GM12878 (cell line): ENCODE results near the gene PRKN. TPM values are rescaled to one million over a fixed set of nuclear protein-coding genes. Genes with fewer than 3 reads are reported as not detected.

Source experiments
- ATAC-seq: fragments of 200-7000 bp; cut with Tn5 transposase; 3 replicates; pipeline ENCODE4 v1.9.1; 2020; ENCODE audit warnings: mild to moderate bottlenecking, moderate library complexity
- BruUV-seq: library from RNA; stranded (reverse); fragments of 400-500 nt; replicated peaks from 2 replicates; lab custom pipeline; 2021; lab: Mats Ljungman, UMichigan
- CTCF ChIA-PET: fragments of 300-600 bp; sonication (Branson Sonifier 250); formaldehyde crosslinking; extraction: SDS; loops from one replicate; lab custom pipeline; 2021; ENCODE audit warnings: inconsistent platforms; lab: Yijun Ruan, JAX
- POLR2A ChIA-PET: fragments of 350-600 bp; formaldehyde crosslinking; extraction: SDS; loops from one replicate; lab custom pipeline; 2021; ENCODE audit warnings: inconsistent platforms; lab: Charles Lee
- RAD21 ChIA-PET: fragments of 300-600 bp; sonication (Branson Sonifier 250); formaldehyde crosslinking; loops from one replicate; lab custom pipeline; 2023; ENCODE audit warnings: antibody characterized with exemption; ENCODE audit not compliant: unreplicated experiment; lab: Charles Lee
- SMC1A ChIA-PET: fragments of 300-600 bp; sonication (Branson Sonifier 250); formaldehyde crosslinking; loops from one replicate; lab custom pipeline; 2023; ENCODE audit not compliant: unreplicated experiment, uncharacterized antibody; lab: Charles Lee
- DNase-seq: peaks from one replicate; pipeline ENCODE4 v3.0.0-alpha.2; 2011; ENCODE audit warnings: low read depth, low spot score
- FAIRE-seq: peaks from 3 replicates; lab custom pipeline; 2011; peaks lifted over from hg19 to GRCh38; lab: Jason Lieb, UNC
- H2AFZ ChIP-seq: 2 replicates; pipeline ENCODE4 v1.6.0; 2011; ENCODE audit warnings: low read depth, low read length, control low read depth; ENCODE audit not compliant: control insufficient read depth
- H3K27ac ChIP-seq: 2 replicates; pipeline ENCODE4 v1.5.1; 2011; ENCODE audit warnings: control low read depth; ENCODE audit not compliant: control insufficient read depth, insufficient read depth
- H3K27me3 ChIP-seq, 2 experiments: replicated peaks in 1 of 2; 2 replicates each; pipeline versions ENCODE4 v1.6.0 to v1.6.1; 2011; ENCODE audit warnings: low read length in 1 of 2; ENCODE audit not compliant: control insufficient read depth in 2 of 2, insufficient read depth in 2 of 2
- H3K36me3 ChIP-seq, 2 experiments: 2 replicates each; pipeline ENCODE4 v1.5.1; 2011; ENCODE audit warnings: low read length in 1 of 2; ENCODE audit not compliant: control insufficient read depth in 2 of 2, insufficient read depth in 2 of 2
- H3K4me1 ChIP-seq: 2 replicates; pipeline ENCODE4 v1.6.1; 2011; ENCODE audit warnings: mild to moderate bottlenecking, low read length, moderate library complexity, mixed read lengths; ENCODE audit not compliant: control insufficient read depth, insufficient read depth
- H3K4me2 ChIP-seq: 2 replicates; pipeline ENCODE4 v1.6.0; 2011; ENCODE audit warnings: control low read depth; ENCODE audit not compliant: control insufficient read depth, insufficient read depth
- H3K4me3 ChIP-seq: fragments of 200-600 bp; sonication (generic); 2 replicates; pipeline ENCODE4 v1.5.1; 2016
- H3K79me2 ChIP-seq: 2 replicates; pipeline ENCODE4 v1.6.0; 2011; ENCODE audit warnings: low read length; ENCODE audit not compliant: control insufficient read depth, insufficient read depth
- H3K9ac ChIP-seq: 2 replicates; pipeline ENCODE4 v1.8.0; 2011; ENCODE audit warnings: low read length, control low read depth, mixed read lengths; ENCODE audit not compliant: control insufficient read depth, insufficient read depth
- H3K9me3 ChIP-seq: replicated peaks from 3 replicates; pipeline ENCODE4 v1.5.1; 2011; ENCODE audit warnings: mild to moderate bottlenecking, low read length; ENCODE audit not compliant: control insufficient read depth, insufficient read depth
- H4K20me1 ChIP-seq: 2 replicates; pipeline ENCODE4 v1.6.0; 2011; ENCODE audit not compliant: control insufficient read depth, insufficient read depth
- BRCA1 ChIP-seq: IDR thresholded peaks from 2 replicates; pipeline ENCODE4 v1.6.1; 2011; ENCODE audit warnings: low read depth, low read length, improper control_type of control experiment
- JUND ChIP-seq: IDR thresholded peaks from 2 replicates; pipeline ENCODE4 v1.6.1; 2012; ENCODE audit warnings: low read depth, mild to moderate bottlenecking, low read length, improper control_type of control experiment, moderate library complexity
- MXI1 ChIP-seq: fragments of 150-350 bp; IDR thresholded peaks from 2 replicates; pipeline ENCODE4 v1.6.1; 2011; ENCODE audit warnings: low read depth, mild to moderate bottlenecking, inconsistent platforms, low read length, improper control_type of control experiment
- POU2F2 ChIP-seq: IDR thresholded peaks from 3 replicates; pipeline ENCODE4 v1.6.1; 2011; ENCODE audit warnings: low read depth, mild to moderate bottlenecking, low read length, borderline replicate concordance
- RAD51 ChIP-seq: fragments of 450-650 bp; IDR thresholded peaks from 2 replicates; pipeline ENCODE4 v1.6.1; 2016; ENCODE audit warnings: moderate library complexity, mild to moderate bottlenecking, inconsistent platforms
- REST ChIP-seq: IDR thresholded peaks from 2 replicates; pipeline ENCODE4 v1.6.1; 2012; ENCODE audit warnings: mild to moderate bottlenecking, low read depth, low read length
- SIN3A ChIP-seq: IDR thresholded peaks from 2 replicates; pipeline ENCODE4 v1.6.1; 2012; ENCODE audit warnings: low read depth, low read length, improper control_type of control experiment
- SKIL ChIP-seq: fragments of 450-650 bp; IDR thresholded peaks from 2 replicates; pipeline ENCODE4 v1.6.1; 2017; ENCODE audit warnings: mild to moderate bottlenecking, low read depth, inconsistent platforms; ENCODE audit not compliant: poor library complexity, severe bottlenecking
- SRF ChIP-seq, 2 experiments: IDR thresholded peaks; 2 replicates each; pipeline ENCODE4 v1.6.1; 2011; ENCODE audit warnings: low read depth in 2 of 2, low read length in 2 of 2, mild to moderate bottlenecking in 1 of 2, moderate library complexity in 1 of 2
- TBL1XR1 ChIP-seq: IDR thresholded peaks from 2 replicates; pipeline ENCODE4 v1.6.1; 2012; ENCODE audit warnings: low read depth, low read length, improper control_type of control experiment
- TCF3 ChIP-seq: IDR thresholded peaks from 2 replicates; pipeline ENCODE4 v1.6.1; 2012; ENCODE audit warnings: low read depth, mild to moderate bottlenecking, low read length, borderline replicate concordance; ENCODE audit not compliant: insufficient read depth
- TCF7 ChIP-seq: IDR thresholded peaks from 2 replicates; pipeline ENCODE4 v1.6.1; 2014; ENCODE audit warnings: antibody characterized with exemption, borderline replicate concordance
- USF2 ChIP-seq: IDR thresholded peaks from 2 replicates; pipeline ENCODE4 v1.6.1; 2011; ENCODE audit warnings: low read depth, low read length, improper control_type of control experiment, borderline replicate concordance
- ZNF592 ChIP-seq: fragments of 450-650 bp; IDR thresholded peaks from 2 replicates; pipeline ENCODE4 v1.6.1; 2017; ENCODE audit warnings: mild to moderate bottlenecking, moderate library complexity
- WGBS: methylation state at CpG from one replicate; pipeline ENCODE4 v1.1.6; 2016; ENCODE audit warnings: low lambda C conversion rate; ENCODE audit not compliant: insufficient replicate concordance, insufficient coverage; ENCODE audit errors: missing lambda C conversion rate; 5-methylcytosine and 5-hydroxymethylcytosine counted together
- in situ Hi-C: fragments of 300-500 bp; cut with MboI; formaldehyde crosslinking; loops from 9 replicates; pipeline ENCODE4 v1.14.3; 2018; ENCODE audit warnings: mixed read lengths
- intact Hi-C: fragments of 100-400 bp; cut with micrococcal nuclease; formaldehyde crosslinking; loops from one replicate; pipeline ENCODE4 v1.14.2; 2022; ENCODE audit not compliant: unreplicated experiment
- polyA plus RNA-seq, 11 experiments: library from polyadenylated mRNA; depleted of rRNA in 4 of 11; unstranded in 6 of 11; stranded (reverse) in 5 of 11; fragments of >200 nt; fragmentation: Nextera tagmentation in 4 of 11; fragmentation: Illumina TruSeq in 1 of 11; extraction: Ambion mirVana in 4 of 11; extraction: Trizol in 1 of 11; gene quantifications; 1 replicate in 1 of 11; 2 replicates in 10 of 11; pipeline versions ENCODE4 v1.2.1 to v1.2.3, GENCODE V29; 2011 to 2016; ENCODE audit warnings: inconsistent platforms in 2 of 11, missing spikeins in 2 of 11, low read depth in 1 of 11
- total RNA-seq, 4 experiments: library from RNA; depleted of rRNA in 3 of 4; stranded (reverse); fragments of >200 nt in 3 of 4; fragmentation: Illumina TruSeq in 1 of 4; extraction: Trizol in 1 of 4; gene quantifications; 2 replicates each; pipeline versions ENCODE4 v1.2.1 to v1.2.3, GENCODE V29; 2013 to 2021

Gene PRKN
- total and polyA plus RNA-seq, 10 of the 15 experiments (the other 5 are each of a cell fraction or from before 2014, with no cell fraction given) = 0.06 to 0.09 TPM; not detected in 8

GRCh38 chr6:162336359-162336758, 391.2 kb downstream of the PRKN start:
- CTCF ChIA-PET = no interaction called here
- intact Hi-C loops (no loop called here), in situ Hi-C loops (no loop called here)
- Histone ChIP-seq H3K4me1 (no peaks in the 10 kb centered on the region), H3K36me3 (no peaks in the 10 kb centered on the region), H3K4me3 (no peak overlapping the region), H4K20me1 (no peaks in the 10 kb centered on the region), H3K27ac (no peak overlapping the region), H3K27me3 (no peaks in the 10 kb centered on the region), H3K9me3 (no peaks in the 10 kb centered on the region), H3K79me2 (no peaks in the 10 kb centered on the region), H3K9ac (no peak overlapping the region), H2AFZ (no peak overlapping the region), H3K4me2 (no peak overlapping the region)
- ATAC-seq = no peak
- DNase-seq = no peak
- FAIRE-seq = no peak
- no TSS peak for BruUV-seq
- RAD21 ChIA-PET = interaction anchor here (0.6 kb wide), 1 partner anchor 52 kb away, joined by 4 read pairs; no protein-coding TSS in a partner anchor
- POLR2A ChIA-PET = no interaction called here
- SMC1A ChIA-PET = no interaction called here
- 70% methylated on average over 6 of the region's 6 CpGs for WGBS
- no peak for TF ChIP-seq TBL1XR1
- TF ChIP-seq JUND = no peak
- TF ChIP-seq REST = no peak
- TF ChIP-seq MXI1 = no peak
- no peak for TF ChIP-seq SRF (IDR thresholded peaks at IDR 0.05; ENCODE audit: low read depth in 2 of 2, low read length in 2 of 2)
- TF ChIP-seq SKIL = no peak
- TF ChIP-seq ZNF592 = no peak
- no peak for TF ChIP-seq TCF3
- no peak for TF ChIP-seq USF2
- TF ChIP-seq SIN3A = no peak
- TF ChIP-seq TCF7 = no peak
- TF ChIP-seq POU2F2 = no peak
- TF ChIP-seq BRCA1 = no peak
- no peak for TF ChIP-seq RAD51
